HepG2 (cell line): ENCODE measurements around the gene CLDN7. TPM values are rescaled to one million over a fixed set of nuclear protein-coding genes. Genes with fewer than 3 reads are reported as not detected.
A peak's percentile ranks its signal among the peaks of the same experiment; 100 is the strongest.

ENCODE experiments used
- ATRX ChIP-seq: sonication (generic); formaldehyde crosslinking; IDR thresholded peaks from 2 replicates; pipeline ENCODE4 v1.4.0; 2020; ENCODE audit warnings: missing genetic modification reagents, borderline replicate concordance
- GATA4 ChIP-seq: sonication (generic); IDR thresholded peaks from 2 replicates; pipeline ENCODE4 v1.6.1; 2016; ENCODE audit warnings: antibody characterized with exemption, low read depth, borderline replicate concordance
- HNF4A ChIP-seq: sonication (generic); formaldehyde crosslinking; IDR thresholded peaks from 2 replicates; pipeline ENCODE4 v1.4.0; 2020; ENCODE audit warnings: missing genetic modification reagents
- KMT2B ChIP-seq: IDR thresholded peaks from 2 replicates; pipeline ENCODE4 v1.6.1; 2016; ENCODE audit warnings: missing genetic modification reagents, missing compliant biosample characterization
- MED1 ChIP-seq: sonication (generic); formaldehyde crosslinking; IDR thresholded peaks from 2 replicates; pipeline ENCODE4 v1.4.0; 2020; ENCODE audit warnings: missing genetic modification reagents
- RBFOX2 ChIP-seq: fragments of 200-400 bp; formaldehyde crosslinking; IDR thresholded peaks from 2 replicates; pipeline ENCODE4 v1.6.1; 2017; ENCODE audit warnings: low read depth, mild to moderate bottlenecking, low read length
- SALL2 ChIP-seq: sonication (generic); formaldehyde crosslinking; IDR thresholded peaks from 2 replicates; pipeline ENCODE4 v1.8.1; 2023; ENCODE audit warnings: mild to moderate bottlenecking, missing genetic modification reagents, inconsistent platforms
- SP4 ChIP-seq: sonication (generic); formaldehyde crosslinking; IDR thresholded peaks from 2 replicates; pipeline ENCODE4 v1.8.1; 2023; ENCODE audit warnings: mild to moderate bottlenecking, missing genetic modification reagents
- ZMYM4 ChIP-seq: sonication (generic); formaldehyde crosslinking; IDR thresholded peaks from 2 replicates; pipeline ENCODE4 v1.8.1; 2023; ENCODE audit warnings: mild to moderate bottlenecking, missing genetic modification reagents
- ZNF530 ChIP-seq: sonication (generic); formaldehyde crosslinking; IDR thresholded peaks from 2 replicates; pipeline ENCODE4 v1.5.0; 2020; ENCODE audit warnings: low read depth, mild to moderate bottlenecking, missing genetic modification reagents
- polyA plus RNA-seq, 8 experiments: library from polyadenylated mRNA; depleted of rRNA in 3 of 8; stranded (reverse) in 7 of 8; unstranded in 1 of 8; fragments of >200 nt; fragmentation: Illumina TruSeq in 4 of 8; extraction: Trizol in 4 of 8; gene quantifications; 2 replicates each; pipeline versions ENCODE4 v1.2.1 to v1.2.3, GENCODE V29; 2011 to 2016; ENCODE audit warnings: low read depth in 4 of 8, missing spikeins in 1 of 8, mixed read lengths in 1 of 8; ENCODE audit not compliant: insufficient read depth in 1 of 8
- total RNA-seq, 5 experiments: library from RNA; depleted of rRNA; stranded (reverse); fragments of >200 nt; fragmentation: Illumina TruSeq; extraction: Trizol; gene quantifications; 2 replicates each; pipeline ENCODE4 v1.2.3, GENCODE V29; 2016; ENCODE audit warnings: low read depth in 1 of 5
- TF ChIP-seq, protein P1 (sequence below): sonication (generic); formaldehyde crosslinking; IDR thresholded peaks from 2 replicates; pipeline ENCODE4 v1.4.0; 2020; ENCODE audit warnings: missing genetic modification reagents
- TF ChIP-seq, protein P2 (sequence below): IDR thresholded peaks from 2 replicates; pipeline ENCODE4 v1.6.1; 2016; ENCODE audit warnings: missing compliant biosample characterization, missing genetic modification reagents, borderline replicate concordance
- TF ChIP-seq, protein P3 (sequence below): sonication (generic); formaldehyde crosslinking; IDR thresholded peaks from 2 replicates; pipeline ENCODE4 v1.9.0; 2021; ENCODE audit warnings: missing genetic modification reagents, borderline replicate concordance
- TF ChIP-seq, protein P4 (sequence below): sonication (generic); formaldehyde crosslinking; IDR thresholded peaks from 2 replicates; pipeline ENCODE4 v1.8.0; 2022; ENCODE audit warnings: mild to moderate bottlenecking, missing genetic modification reagents, borderline replicate concordance
- TF ChIP-seq, protein P5 (sequence below): sonication (generic); formaldehyde crosslinking; IDR thresholded peaks from 2 replicates; pipeline ENCODE4 v1.4.0; 2020; ENCODE audit warnings: missing genetic modification reagents, borderline replicate concordance
- TF ChIP-seq, protein P6 (sequence below): sonication (generic); formaldehyde crosslinking; IDR thresholded peaks from 2 replicates; pipeline ENCODE4 v1.4.0; 2020; ENCODE audit warnings: missing genetic modification reagents, borderline replicate concordance

CLDN7 gene
- total and polyA plus RNA-seq, 2 of the 13 experiments (the other 11 are each of a cell fraction or from before 2014, with no cell fraction given) = not detected

DNA sequence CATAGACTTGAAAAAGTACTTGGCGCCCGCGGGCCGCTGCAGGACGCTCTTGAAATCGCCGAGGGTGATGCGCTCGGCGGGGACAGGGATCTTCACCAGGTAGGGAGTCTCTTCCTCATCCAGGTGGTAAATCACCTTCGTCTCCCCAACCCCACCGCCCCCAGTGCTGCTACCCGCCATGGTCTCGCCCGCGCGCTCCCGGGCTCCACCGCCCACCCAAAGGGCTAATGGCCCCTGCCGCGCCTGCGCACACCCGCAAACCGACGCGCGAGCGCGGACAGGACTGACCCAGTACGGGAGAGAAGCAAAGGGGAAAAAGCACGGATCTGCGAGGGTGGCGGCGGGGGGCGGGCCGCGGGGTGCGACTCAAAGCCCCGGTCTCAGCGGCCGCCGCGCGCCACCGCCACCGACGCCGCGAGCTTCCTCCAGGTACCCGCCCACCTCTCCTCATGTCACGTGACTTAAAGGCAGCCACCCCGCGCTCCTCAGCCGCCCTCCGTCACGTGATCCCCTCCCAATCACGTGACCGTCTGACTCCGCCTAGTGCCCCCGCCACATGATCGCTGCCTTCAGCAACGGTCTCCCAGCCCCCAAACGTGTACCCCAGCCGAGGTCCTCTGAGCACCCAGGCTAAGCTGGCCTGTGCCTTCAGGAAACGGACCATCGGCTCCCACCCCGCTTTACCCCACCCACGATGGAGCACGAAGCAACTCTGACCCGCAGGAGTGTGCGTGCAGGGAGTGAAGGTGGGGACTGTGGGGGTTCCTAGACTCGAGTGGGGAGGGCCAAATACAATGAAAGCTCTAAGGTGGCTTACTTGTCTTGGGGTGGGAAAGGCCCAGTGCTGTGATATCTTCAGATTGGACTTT, 28.0 kb downstream of the CLDN7 start, which contains the start of gene DVL2 (continued):
- TF ChIP-seq, protein P1, sequence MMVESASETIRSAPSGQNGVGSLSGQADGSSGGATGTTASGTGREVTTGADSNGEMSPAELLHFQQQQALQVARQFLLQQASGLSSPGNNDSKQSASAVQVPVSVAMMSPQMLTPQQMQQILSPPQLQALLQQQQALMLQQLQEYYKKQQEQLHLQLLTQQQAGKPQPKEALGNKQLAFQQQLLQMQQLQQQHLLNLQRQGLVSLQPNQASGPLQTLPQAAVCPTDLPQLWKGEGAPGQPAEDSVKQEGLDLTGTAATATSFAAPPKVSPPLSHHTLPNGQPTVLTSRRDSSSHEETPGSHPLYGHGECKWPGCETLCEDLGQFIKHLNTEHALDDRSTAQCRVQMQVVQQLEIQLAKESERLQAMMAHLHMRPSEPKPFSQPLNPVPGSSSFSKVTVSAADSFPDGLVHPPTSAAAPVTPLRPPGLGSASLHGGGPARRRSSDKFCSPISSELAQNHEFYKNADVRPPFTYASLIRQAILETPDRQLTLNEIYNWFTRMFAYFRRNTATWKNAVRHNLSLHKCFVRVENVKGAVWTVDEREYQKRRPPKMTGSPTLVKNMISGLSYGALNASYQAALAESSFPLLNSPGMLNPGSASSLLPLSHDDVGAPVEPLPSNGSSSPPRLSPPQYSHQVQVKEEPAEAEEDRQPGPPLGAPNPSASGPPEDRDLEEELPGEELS = peak; percentile 75
- TF ChIP-seq ATRX (CRISPR knock-in tag) = no peak
- TF ChIP-seq GATA4 = no peak
- peak; percentile 71 for TF ChIP-seq KMT2B (CRISPR knock-in tag)
- TF ChIP-seq ZMYM4 = no peak; the same call in none of the 2 replicates
- TF ChIP-seq SP4 (CRISPR knock-in tag) = peak; percentile 93
- TF ChIP-seq MED1 (CRISPR knock-in tag) = peak; percentile 91
- peak; percentile 97 for TF ChIP-seq RBFOX2
- TF ChIP-seq, protein P2, sequence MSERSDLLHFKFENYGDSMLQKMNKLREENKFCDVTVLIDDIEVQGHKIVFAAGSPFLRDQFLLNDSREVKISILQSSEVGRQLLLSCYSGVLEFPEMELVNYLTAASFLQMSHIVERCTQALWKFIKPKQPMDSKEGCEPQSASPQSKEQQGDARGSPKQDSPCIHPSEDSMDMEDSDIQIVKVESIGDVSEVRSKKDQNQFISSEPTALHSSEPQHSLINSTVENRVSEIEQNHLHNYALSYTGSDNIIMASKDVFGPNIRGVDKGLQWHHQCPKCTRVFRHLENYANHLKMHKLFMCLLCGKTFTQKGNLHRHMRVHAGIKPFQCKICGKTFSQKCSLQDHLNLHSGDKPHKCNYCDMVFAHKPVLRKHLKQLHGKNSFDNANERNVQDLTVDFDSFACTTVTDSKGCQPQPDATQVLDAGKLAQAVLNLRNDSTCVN (CRISPR knock-in tag) = no peak
- TF ChIP-seq, protein P3, sequence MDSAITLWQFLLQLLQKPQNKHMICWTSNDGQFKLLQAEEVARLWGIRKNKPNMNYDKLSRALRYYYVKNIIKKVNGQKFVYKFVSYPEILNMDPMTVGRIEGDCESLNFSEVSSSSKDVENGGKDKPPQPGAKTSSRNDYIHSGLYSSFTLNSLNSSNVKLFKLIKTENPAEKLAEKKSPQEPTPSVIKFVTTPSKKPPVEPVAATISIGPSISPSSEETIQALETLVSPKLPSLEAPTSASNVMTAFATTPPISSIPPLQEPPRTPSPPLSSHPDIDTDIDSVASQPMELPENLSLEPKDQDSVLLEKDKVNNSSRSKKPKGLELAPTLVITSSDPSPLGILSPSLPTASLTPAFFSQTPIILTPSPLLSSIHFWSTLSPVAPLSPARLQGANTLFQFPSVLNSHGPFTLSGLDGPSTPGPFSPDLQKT = no peak
- no peak for TF ChIP-seq ZNF530
- TF ChIP-seq, protein P4, sequence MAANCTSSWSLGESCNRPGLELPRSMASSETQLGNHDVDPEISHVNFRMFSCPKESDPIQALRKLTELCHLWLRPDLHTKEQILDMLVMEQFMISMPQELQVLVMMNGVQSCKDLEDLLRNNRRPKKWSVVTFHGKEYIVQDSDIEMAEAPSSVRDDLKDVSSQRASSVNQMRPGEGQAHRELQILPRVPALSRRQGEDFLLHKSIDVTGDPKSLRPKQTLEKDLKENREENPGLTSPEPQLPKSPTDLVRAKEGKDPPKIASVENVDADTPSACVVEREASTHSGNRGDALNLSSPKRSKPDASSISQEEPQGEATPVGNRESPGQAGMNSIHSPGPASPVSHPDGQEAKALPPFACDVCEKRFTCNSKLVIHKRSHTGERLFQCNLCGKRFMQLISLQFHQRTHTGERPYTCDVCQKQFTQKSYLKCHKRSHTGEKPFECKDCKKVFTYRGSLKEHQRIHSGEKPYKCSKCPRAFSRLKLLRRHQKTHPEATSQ = no peak; the same call in 1 of the 2 replicates
- TF ChIP-seq SALL2 = peak; percentile 84
- TF ChIP-seq, protein P5, sequence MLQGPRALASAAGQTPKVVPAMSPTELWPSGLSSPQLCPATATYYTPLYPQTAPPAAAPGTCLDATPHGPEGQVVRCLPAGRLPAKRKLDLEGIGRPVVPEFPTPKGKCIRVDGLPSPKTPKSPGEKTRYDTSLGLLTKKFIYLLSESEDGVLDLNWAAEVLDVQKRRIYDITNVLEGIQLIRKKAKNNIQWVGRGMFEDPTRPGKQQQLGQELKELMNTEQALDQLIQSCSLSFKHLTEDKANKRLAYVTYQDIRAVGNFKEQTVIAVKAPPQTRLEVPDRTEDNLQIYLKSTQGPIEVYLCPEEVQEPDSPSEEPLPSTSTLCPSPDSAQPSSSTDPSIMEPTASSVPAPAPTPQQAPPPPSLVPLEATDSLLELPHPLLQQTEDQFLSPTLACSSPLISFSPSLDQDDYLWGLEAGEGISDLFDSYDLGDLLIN (CRISPR knock-in tag) = peak; percentile 72; the same call in 1 of the 2 replicates
- TF ChIP-seq, protein P6, sequence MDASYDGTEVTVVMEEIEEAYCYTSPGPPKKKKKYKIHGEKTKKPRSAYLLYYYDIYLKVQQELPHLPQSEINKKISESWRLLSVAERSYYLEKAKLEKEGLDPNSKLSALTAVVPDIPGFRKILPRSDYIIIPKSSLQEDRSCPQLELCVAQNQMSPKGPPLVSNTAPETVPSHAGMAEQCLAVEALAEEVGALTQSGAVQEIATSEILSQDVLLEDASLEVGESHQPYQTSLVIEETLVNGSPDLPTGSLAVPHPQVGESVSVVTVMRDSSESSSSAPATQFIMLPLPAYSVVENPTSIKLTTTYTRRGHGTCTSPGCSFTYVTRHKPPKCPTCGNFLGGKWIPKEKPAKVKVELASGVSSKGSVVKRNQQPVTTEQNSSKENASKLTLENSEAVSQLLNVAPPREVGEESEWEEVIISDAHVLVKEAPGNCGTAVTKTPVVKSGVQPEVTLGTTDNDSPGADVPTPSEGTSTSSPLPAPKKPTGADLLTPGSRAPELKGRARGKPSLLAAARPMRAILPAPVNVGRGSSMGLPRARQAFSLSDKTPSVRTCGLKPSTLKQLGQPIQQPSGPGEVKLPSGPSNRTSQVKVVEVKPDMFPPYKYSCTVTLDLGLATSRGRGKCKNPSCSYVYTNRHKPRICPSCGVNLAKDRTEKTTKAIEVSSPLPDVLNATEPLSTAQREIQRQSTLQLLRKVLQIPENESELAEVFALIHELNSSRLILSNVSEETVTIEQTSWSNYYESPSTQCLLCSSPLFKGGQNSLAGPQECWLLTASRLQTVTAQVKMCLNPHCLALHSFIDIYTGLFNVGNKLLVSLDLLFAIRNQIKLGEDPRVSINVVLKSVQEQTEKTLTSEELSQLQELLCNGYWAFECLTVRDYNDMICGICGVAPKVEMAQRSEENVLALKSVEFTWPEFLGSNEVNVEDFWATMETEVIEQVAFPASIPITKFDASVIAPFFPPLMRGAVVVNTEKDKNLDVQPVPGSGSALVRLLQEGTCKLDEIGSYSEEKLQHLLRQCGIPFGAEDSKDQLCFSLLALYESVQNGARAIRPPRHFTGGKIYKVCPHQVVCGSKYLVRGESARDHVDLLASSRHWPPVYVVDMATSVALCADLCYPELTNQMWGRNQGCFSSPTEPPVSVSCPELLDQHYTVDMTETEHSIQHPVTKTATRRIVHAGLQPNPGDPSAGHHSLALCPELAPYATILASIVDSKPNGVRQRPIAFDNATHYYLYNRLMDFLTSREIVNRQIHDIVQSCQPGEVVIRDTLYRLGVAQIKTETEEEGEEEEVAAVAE (CRISPR knock-in tag) = peak; percentile 67; the same call in 1 of the 2 replicates
- peak; percentile 54; the same call in 1 of the 2 replicates for TF ChIP-seq HNF4A (CRISPR knock-in tag)
